ENCODE results near the gene PDGFRB.

GRCh38 chr5:150104550-150104870 lies 51.1 kb downstream of the PDGFRB start:
- TF ChIP-seq ZSCAN29 (IDR thresholded peaks at IDR 0.05) (no peak), USF2 (IDR thresholded peaks at IDR 0.05; ENCODE audit: borderline replicate concordance, low read depth, low read length) (no peak), SRF (IDR thresholded peaks at IDR 0.05; ENCODE audit: low read depth in 2 of 2, low read length in 2 of 2) (no peak)
